Duodenal mucosa (tissue), 2 donors: ENCODE results near the gene NCOA4.
"Not testable (repeated sequence)": the region's sequence is repeated elsewhere in the genome, so short reads cannot be mapped to it uniquely, and the experiment has no call there.

Experiments used
- H3K27ac ChIP-seq: one replicate; pipeline ENCODE4 v1.7.0; 2013; ENCODE audit warnings: low read depth, low read length
- H3K27me3 ChIP-seq, 2 donors: one replicate each; pipeline ENCODE4 v1.7.0; 2013; ENCODE audit warnings: low read length in 2 of 2, control low read depth in 1 of 2; ENCODE audit not compliant: insufficient read depth in 2 of 2, control insufficient read depth in 1 of 2
- H3K36me3 ChIP-seq, 2 donors: one replicate each; pipeline ENCODE4 v1.7.0; 2013; ENCODE audit warnings: low read length in 2 of 2, control low read depth in 1 of 2; ENCODE audit not compliant: insufficient read depth in 2 of 2, control insufficient read depth in 1 of 2
- H3K4me1 ChIP-seq, 2 donors: one replicate each; pipeline ENCODE4 v1.7.0; 2013; ENCODE audit warnings: low read length in 2 of 2, control low read depth in 1 of 2; ENCODE audit not compliant: insufficient read depth in 2 of 2, control insufficient read depth in 1 of 2
- H3K4me3 ChIP-seq, 2 donors: one replicate each; pipeline ENCODE4 v1.7.0; 2013; ENCODE audit warnings: low read length in 2 of 2, low read depth in 1 of 2
- H3K9ac ChIP-seq, 2 donors: one replicate each; pipeline ENCODE4 v1.7.0; 2013; ENCODE audit warnings: low read length in 2 of 2, low read depth in 1 of 2
- H3K9me3 ChIP-seq, 2 donors: one replicate each; pipeline ENCODE4 v1.7.0; 2013; ENCODE audit warnings: low read length in 2 of 2, control low read depth in 1 of 2; ENCODE audit not compliant: control insufficient read depth in 1 of 2

NCOA4 gene

GRCh38 chr10:46052057-46052790 lies 21.8 kb upstream of the NCOA4 start:
- no peaks in the 10 kb centered on the region for H3K4me1 ChIP-seq
- H3K27me3 ChIP-seq: peaks cover 2 to 8% of the 10 kb centered on the region in 2 donors
- no peak overlapping the region for H3K4me3 ChIP-seq
- H3K9me3 ChIP-seq: peaks cover 0 to 5% of the 10 kb centered on the region in 2 donors
- H3K9ac ChIP-seq: no peak overlapping the region
- no peaks in the 10 kb centered on the region for H3K36me3 ChIP-seq
- H3K27ac ChIP-seq: no peak overlapping the region

GRCh38 chr10:46050941-46051623 lies 20.7 kb upstream of the NCOA4 start:
- no peaks in the 10 kb centered on the region for H3K36me3 ChIP-seq
- peaks cover 2 to 8% of the 10 kb centered on the region in 2 donors for H3K27me3 ChIP-seq
- H3K9me3 ChIP-seq: no peaks in the 10 kb centered on the region
- peaks cover 5 to 8% of the 10 kb centered on the region in 2 donors for H3K4me1 ChIP-seq
- no peak overlapping the region for H3K27ac ChIP-seq
- H3K4me3 ChIP-seq: no peak overlapping the region
- no peak overlapping the region for H3K9ac ChIP-seq

GRCh38 chr10:46049497-46049831 lies 19.0 kb upstream of the NCOA4 start:
- not testable (repeated sequence) for H3K36me3 ChIP-seq, H3K9ac ChIP-seq, H3K4me3 ChIP-seq, H3K27me3 ChIP-seq, H3K27ac ChIP-seq, H3K9me3 ChIP-seq
- peaks cover 8 to 14% of the 10 kb centered on the region in 2 donors for H3K4me1 ChIP-seq

GRCh38 chr10:46048152-46048551 lies 17.7 kb upstream of the NCOA4 start:
- Histone ChIP-seq H3K27me3 (peaks cover 2 to 8% of the 10 kb centered on the region in 2 donors), H3K27ac (no peak overlapping the region), H3K36me3 (no peaks in the 10 kb centered on the region), H3K4me1 (peaks cover 8 to 14% of the 10 kb centered on the region in 2 donors), H3K9ac (no peak overlapping the region), H3K9me3 (no peaks in the 10 kb centered on the region), H3K4me3 (no peak overlapping the region)

GRCh38 chr10:46046261-46046660 lies 15.8 kb upstream of the NCOA4 start, which contains the start of gene MSMB:
MSMB (minus strand) TSS chr10:46046269; CDS start chr10:46046237, 32 bp downstream.
- H3K9me3 ChIP-seq: no peaks in the 10 kb centered on the region
- H3K9ac ChIP-seq: no peak within 1 kb of the TSS
- H3K27ac ChIP-seq: no peak within 1 kb of the TSS
- peaks cover 8 to 14% of the 10 kb centered on the region in 2 donors for H3K4me1 ChIP-seq
- H3K27me3 ChIP-seq: peaks cover 4 to 8% of the 10 kb centered on the region in 2 donors
- H3K36me3 ChIP-seq: no peaks in the 10 kb centered on the region
- H3K4me3 ChIP-seq: no peak within 1 kb of the TSS

GRCh38 chr10:46042527-46042926 lies 12.1 kb upstream of the NCOA4 start:
- Histone ChIP-seq H3K27ac (no peak overlapping the region), H3K9me3 (no peaks in the 10 kb centered on the region), H3K9ac (no peak overlapping the region), H3K4me3 (no peak overlapping the region), H3K4me1 (peaks cover 8 to 14% of the 10 kb centered on the region in 2 donors), H3K27me3 (peaks cover 2 to 3% of the 10 kb centered on the region in 2 donors), H3K36me3 (no peaks in the 10 kb centered on the region)

- Histone ChIP-seq H3K27me3 (peaks cover 0 to 2% of the 10 kb centered on the region in 2 donors), H3K4me3 (no peak overlapping the region), H3K27ac (no peak overlapping the region), H3K36me3 (no peaks in the 10 kb centered on the region), H3K9me3 (no peaks in the 10 kb centered on the region), H3K9ac (no peak overlapping the region), H3K4me1 (no peaks in the 10 kb centered on the region)
Observed at GRCh38 chr10:46040004-46040403, 9.6 kb upstream of the NCOA4 start.

GRCh38 chr10:46037107-46037825 lies 6.8 kb upstream of the NCOA4 start:
- Histone ChIP-seq H3K27me3 (no peaks in the 10 kb centered on the region), H3K4me3 (no peak overlapping the region), H3K4me1 (no peaks in the 10 kb centered on the region), H3K27ac (no peak overlapping the region), H3K9ac (no peak overlapping the region), H3K36me3 (no peaks in the 10 kb centered on the region), H3K9me3 (no peaks in the 10 kb centered on the region)

GRCh38 chr10:46035923-46036849 lies 5.8 kb upstream of the NCOA4 start:
- H3K27me3 ChIP-seq: no peaks in the 10 kb centered on the region
- H3K36me3 ChIP-seq: no peaks in the 10 kb centered on the region
- H3K4me1 ChIP-seq: no peaks in the 10 kb centered on the region
- H3K9ac ChIP-seq: no peak overlapping the region
- no peak overlapping the region for H3K4me3 ChIP-seq
- H3K27ac ChIP-seq: no peak overlapping the region
- H3K9me3 ChIP-seq: no peaks in the 10 kb centered on the region
